DND-41 (cell line): Measurements from ENCODE around the gene PRRT3.
A peak's percentile ranks its signal among the peaks of the same experiment; 100 is the strongest.

ENCODE experiments used
- ATAC-seq: fragments of 200-7000 bp; cut with Tn5 transposase; 3 replicates; pipeline ENCODE4 v1.9.1; 2021; ENCODE audit warnings: low read depth; ENCODE audit not compliant: insufficient read depth
- DNase-seq: peaks from one replicate; pipeline ENCODE4 v3.0.0-alpha.2; 2020
- H2AFZ ChIP-seq: 2 replicates; pipeline ENCODE4 v1.6.0; 2012; ENCODE audit warnings: low read depth, low read length
- H3K27ac ChIP-seq: 2 replicates; pipeline ENCODE4 v1.5.1; 2012; ENCODE audit warnings: low read length, inconsistent platforms
- H3K27me3 ChIP-seq: fragments of 200-600 bp; sonication (generic); 2 replicates; pipeline ENCODE4 v1.6.0; 2012; ENCODE audit warnings: low read length, mild to moderate bottlenecking, inconsistent platforms; ENCODE audit not compliant: insufficient read depth, poor library complexity
- H3K36me3 ChIP-seq: 2 replicates; pipeline ENCODE4 v1.5.1; 2012; ENCODE audit warnings: low read length, inconsistent platforms; ENCODE audit not compliant: insufficient read depth
- H3K4me1 ChIP-seq: 2 replicates; pipeline ENCODE4 v1.5.1; 2012; ENCODE audit warnings: mild to moderate bottlenecking, low read length; ENCODE audit not compliant: insufficient read depth
- H3K4me2 ChIP-seq: 2 replicates; pipeline ENCODE4 v1.6.0; 2012; ENCODE audit warnings: mild to moderate bottlenecking, moderate library complexity, low read length, inconsistent platforms; ENCODE audit not compliant: insufficient read depth
- H3K4me3 ChIP-seq, 2 experiments: fragments of 200-600 bp in 1 of 2; shearing (Covaris generic) in 1 of 2; 2 replicates each; pipeline ENCODE4 v1.5.1; 2012 to 2016; ENCODE audit warnings: inconsistent platforms in 2 of 2, low read length in 2 of 2, mild to moderate bottlenecking in 2 of 2, low read depth in 1 of 2, moderate library complexity in 1 of 2
- H3K79me2 ChIP-seq: 2 replicates; pipeline ENCODE4 v1.6.0; 2012; ENCODE audit warnings: low read length, inconsistent platforms; ENCODE audit not compliant: insufficient read depth
- H3K9ac ChIP-seq: 2 replicates; pipeline ENCODE4 v1.6.0; 2012; ENCODE audit warnings: low read depth, mild to moderate bottlenecking, inconsistent platforms, low read length, moderate library complexity
- H3K9me3 ChIP-seq: 2 replicates; pipeline ENCODE4 v1.5.1; 2012; ENCODE audit warnings: low read length, moderate library complexity, mild to moderate bottlenecking, inconsistent platforms; ENCODE audit not compliant: insufficient read depth, severe bottlenecking
- H4K20me1 ChIP-seq: 2 replicates; pipeline ENCODE4 v1.6.0; 2012; ENCODE audit warnings: low read length; ENCODE audit not compliant: insufficient read depth
- CTCF ChIP-seq: IDR thresholded peaks from 2 replicates; pipeline ENCODE4 v1.5.1; 2012; ENCODE audit warnings: borderline replicate concordance, low read length, moderate library complexity, mild to moderate bottlenecking; ENCODE audit not compliant: poor library complexity, severe bottlenecking; ENCODE audit errors: extremely low read depth
- EZH2 ChIP-seq: IDR thresholded peaks from 3 replicates; pipeline ENCODE4 v1.6.1; 2012; ENCODE audit warnings: borderline replicate concordance, low read depth, mild to moderate bottlenecking, moderate library complexity, low read length, inconsistent platforms; ENCODE audit not compliant: severe bottlenecking

The PRRT3 gene

DNA sequence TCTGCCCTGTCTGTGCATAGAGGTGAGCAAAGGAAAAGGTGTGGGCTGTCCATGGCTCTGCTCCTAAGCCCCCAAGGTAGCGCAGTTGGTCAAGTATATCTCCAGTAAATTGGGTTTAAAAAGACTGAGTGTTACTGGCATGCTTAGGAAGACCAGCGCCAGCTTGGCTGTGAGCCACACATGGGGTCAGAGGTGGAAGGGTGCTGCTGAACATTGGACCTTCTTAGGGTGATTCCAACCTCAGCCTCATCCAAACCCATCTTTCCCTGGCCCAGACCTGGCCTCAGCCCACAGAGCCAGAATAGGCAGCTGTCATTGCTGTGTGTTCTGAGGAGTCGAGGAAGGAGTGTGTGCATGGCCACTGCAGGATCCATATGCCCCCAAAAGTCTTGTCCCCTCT lies 43.9 kb downstream of the PRRT3 start:
- no peaks in the 10 kb centered on the region for H3K36me3 ChIP-seq
- no peaks in the 10 kb centered on the region for H3K9me3 ChIP-seq
- H3K4me2 ChIP-seq, result no peak overlapping the region
- H3K4me1 ChIP-seq, result peaks cover 4% of the 10 kb centered on the region
- DNase-seq, result no peak
- no peak overlapping the region for H3K27ac ChIP-seq
- H3K9ac ChIP-seq, result no peak overlapping the region
- H2AFZ ChIP-seq, result no peak overlapping the region
- TF ChIP-seq CTCF (no peak), EZH2 (no peak)
- ATAC-seq, result no peak
- H3K27me3 ChIP-seq, result no peaks in the 10 kb centered on the region
- H4K20me1 ChIP-seq, result no peaks in the 10 kb centered on the region
- H3K79me2 ChIP-seq, result no peaks in the 10 kb centered on the region
- H3K4me3 ChIP-seq, result no peak overlapping the region

DNA sequence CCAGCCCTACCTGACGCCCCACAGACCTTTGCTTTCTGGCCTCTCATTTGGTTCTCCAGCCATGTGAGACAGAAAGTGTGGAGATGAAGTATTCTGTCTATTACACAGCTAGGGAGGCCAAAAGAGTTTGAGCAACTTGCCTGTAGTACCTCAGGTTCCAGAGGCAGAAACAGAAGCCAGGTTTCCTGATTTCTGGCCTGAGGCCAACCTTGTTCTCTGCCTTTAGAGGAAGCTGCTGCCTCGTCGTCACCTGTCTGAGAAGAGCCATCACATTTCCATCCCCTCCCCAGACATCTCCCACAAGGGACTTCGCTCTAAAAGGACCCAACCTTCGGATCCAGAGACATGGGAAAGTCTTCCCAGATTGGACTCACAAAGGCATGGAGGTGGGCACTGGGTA lies 45.7 kb downstream of the PRRT3 start:
- Histone ChIP-seq H3K4me2 (no peak overlapping the region), H3K27me3 (no peaks in the 10 kb centered on the region), H3K79me2 (no peaks in the 10 kb centered on the region), H3K9ac (no peak overlapping the region), H3K4me1 (peaks cover 22% of the 10 kb centered on the region), H2AFZ (no peak overlapping the region), H4K20me1 (no peaks in the 10 kb centered on the region), H3K4me3 (no peak overlapping the region), H3K9me3 (no peaks in the 10 kb centered on the region), H3K27ac (no peak overlapping the region), H3K36me3 (no peaks in the 10 kb centered on the region)
- no peak for TF ChIP-seq CTCF
- TF ChIP-seq EZH2, result no peak
- no peak for ATAC-seq
- DNase-seq, result no peak

- no peak overlapping the region for H2AFZ ChIP-seq
- no peaks in the 10 kb centered on the region for H3K9me3 ChIP-seq
- no peak overlapping the region for H3K9ac ChIP-seq
- ATAC-seq (no peak), DNase-seq (no peak)
- H3K27ac ChIP-seq, result no peak overlapping the region
- H3K79me2 ChIP-seq, result no peaks in the 10 kb centered on the region
- H3K4me2 ChIP-seq, result no peak overlapping the region
- peaks cover 27% of the 10 kb centered on the region for H3K4me1 ChIP-seq
- no peak overlapping the region for H3K4me3 ChIP-seq
- no peaks in the 10 kb centered on the region for H4K20me1 ChIP-seq
- H3K27me3 ChIP-seq, result no peaks in the 10 kb centered on the region
- TF ChIP-seq EZH2, result no peak
- TF ChIP-seq CTCF, result no peak
- H3K36me3 ChIP-seq, result no peaks in the 10 kb centered on the region
These were observed 48.3 kb downstream of the PRRT3 start for GRCh38 chr3:9903904-9904303.

- no peaks in the 10 kb centered on the region for H3K36me3 ChIP-seq
- DNase-seq (no peak), ATAC-seq (no peak)
- no peaks in the 10 kb centered on the region for H3K9me3 ChIP-seq
- no peak overlapping the region for H3K4me3 ChIP-seq
- peak overlapping the region; percentile 16; the same call in 1 of the 2 replicates for H3K27ac ChIP-seq
- peaks cover 27% of the 10 kb centered on the region for H3K4me1 ChIP-seq
- no peaks in the 10 kb centered on the region for H3K27me3 ChIP-seq
- H3K4me2 ChIP-seq, result no peak overlapping the region
- no peaks in the 10 kb centered on the region for H3K79me2 ChIP-seq
- no peak overlapping the region for H3K9ac ChIP-seq
- TF ChIP-seq CTCF (no peak), EZH2 (no peak)
- no peak overlapping the region for H2AFZ ChIP-seq
- no peaks in the 10 kb centered on the region for H4K20me1 ChIP-seq
These were observed 49.0 kb downstream of the PRRT3 start for GRCh38 chr3:9903238-9903624.
